Renal pelvis (tissue), 12 donors: Measurements from ENCODE around the gene RPL35. TPM values are rescaled to one million over a fixed set of nuclear protein-coding genes. Genes with fewer than 3 reads are reported as not detected.

Experiments
- DNase-seq: peaks from one replicate; pipeline ENCODE4 v3.0.0-alpha.2; 2013
- long read RNA-seq, 16 experiments: transcript quantifications; one replicate each; lab custom pipeline, GENCODE V29; 2026
- polyA plus RNA-seq, 3 donors: library from polyadenylated mRNA; unstranded; fragments of 120-200 nt; gene quantifications; one replicate each; pipeline ENCODE4 v1.2.1, GENCODE V29; 2013; ENCODE audit not compliant: insufficient read length in 3 of 3

Gene RPL35
- 1,000 to 10,000 TPM in 2 of 3 donors, 100 to 1,000 TPM in 1; 745 to 1,130 (median 1,078) TPM for polyA plus RNA-seq
- long read RNA-seq, donor 1, transcript RPL35-203 (3 exons, 785 nt), result minor isoform, 391 of 1,609 reads
- long read RNA-seq, donor 1, transcript RPL35-201 (4 exons, 455 nt), result major isoform, 1,110 of 1,609 reads
- long read RNA-seq, donor 1, transcript RPL35-205 (2 exons, 649 nt), result minor isoform, 71 of 1,609 reads
- long read RNA-seq, donor 1, partial matches to known transcripts, result 37 of 1,609 reads
- long read RNA-seq, donor 1, other reads (novel, unspliced or antisense), result 0 of 1,609 reads
- long read RNA-seq, donor 2, transcript RPL35-203 (3 exons, 785 nt), result minor isoform, 466 of 1,790 reads
- long read RNA-seq, donor 2, transcript RPL35-201 (4 exons, 455 nt), result major isoform, 1,182 of 1,790 reads
- long read RNA-seq, donor 2, transcript RPL35-205 (2 exons, 649 nt), result minor isoform, 85 of 1,790 reads
- long read RNA-seq, donor 2, partial matches to known transcripts, result 51 of 1,790 reads
- long read RNA-seq, donor 2, other reads (novel, unspliced or antisense), result 5 of 1,790 reads
- long read RNA-seq, donor 3, transcript RPL35-201 (4 exons, 455 nt), result major isoform, 975 of 1,475 reads
- long read RNA-seq, donor 3, transcript RPL35-203 (3 exons, 785 nt), result minor isoform, 377 of 1,475 reads
- long read RNA-seq, donor 3, transcript RPL35-205 (2 exons, 649 nt), result minor isoform, 52 of 1,475 reads
- long read RNA-seq, donor 3, partial matches to known transcripts, result 71 of 1,475 reads
- long read RNA-seq, donor 3, other reads (novel, unspliced or antisense), result 0 of 1,475 reads
- long read RNA-seq, donor 4, transcript RPL35-205 (2 exons, 649 nt), result minor isoform, 83 of 2,212 reads
- long read RNA-seq, donor 4, transcript RPL35-203 (3 exons, 785 nt), result minor isoform, 543 of 2,212 reads
- long read RNA-seq, donor 4, transcript RPL35-201 (4 exons, 455 nt), result major isoform, 1,494 of 2,212 reads
- long read RNA-seq, donor 4, partial matches to known transcripts, result 76 of 2,212 reads
- long read RNA-seq, donor 4, other reads (novel, unspliced or antisense), result 15 of 2,212 reads
- long read RNA-seq, donor 5, transcript RPL35-203 (3 exons, 785 nt), result minor isoform, 188 of 960 reads
- long read RNA-seq, donor 5, transcript RPL35-205 (2 exons, 649 nt), result minor isoform, 17 of 960 reads
- long read RNA-seq, donor 5, transcript RPL35-201 (4 exons, 455 nt), result major isoform, 703 of 960 reads
- long read RNA-seq, donor 5, partial matches to known transcripts, result 47 of 960 reads
- long read RNA-seq, donor 5, other reads (novel, unspliced or antisense), result 5 of 960 reads
- long read RNA-seq, donor 6, transcript RPL35-203 (3 exons, 785 nt), result minor isoform, 356 of 1,269 reads
- long read RNA-seq, donor 6, transcript RPL35-201 (4 exons, 455 nt), result major isoform, 835 of 1,269 reads
- long read RNA-seq, donor 6, transcript RPL35-205 (2 exons, 649 nt), result minor isoform, 28 of 1,269 reads
- long read RNA-seq, donor 6, partial matches to known transcripts, result 49 of 1,269 reads
- long read RNA-seq, donor 6, other reads (novel, unspliced or antisense), result 0 of 1,269 reads
- long read RNA-seq, donor 7, transcript RPL35-205 (2 exons, 649 nt), result minor isoform, 26 of 1,709 reads
- long read RNA-seq, donor 7, transcript RPL35-203 (3 exons, 785 nt), result minor isoform, 412 of 1,709 reads
- long read RNA-seq, donor 7, transcript RPL35-201 (4 exons, 455 nt), result major isoform, 1,172 of 1,709 reads
- long read RNA-seq, donor 7, partial matches to known transcripts, result 99 of 1,709 reads
- long read RNA-seq, donor 7, other reads (novel, unspliced or antisense), result 0 of 1,709 reads
- long read RNA-seq, donor 8, transcript RPL35-201 (4 exons, 455 nt), result major isoform, 427 of 659 reads
- long read RNA-seq, donor 8, transcript RPL35-205 (2 exons, 649 nt), result minor isoform, 27 of 659 reads
- long read RNA-seq, donor 8, transcript RPL35-203 (3 exons, 785 nt), result minor isoform, 173 of 659 reads
- long read RNA-seq, donor 8, partial matches to known transcripts, result 32 of 659 reads
- long read RNA-seq, donor 8, other reads (novel, unspliced or antisense), result 0 of 659 reads
- long read RNA-seq, donor 9, transcript RPL35-205 (2 exons, 649 nt), result minor isoform, 101 of 2,073 reads
- long read RNA-seq, donor 9, transcript RPL35-201 (4 exons, 455 nt), result major isoform, 1,347 of 2,073 reads
- long read RNA-seq, donor 9, transcript RPL35-203 (3 exons, 785 nt), result minor isoform, 516 of 2,073 reads
- long read RNA-seq, donor 9, partial matches to known transcripts, result 95 of 2,073 reads
- long read RNA-seq, donor 9, other reads (novel, unspliced or antisense), result 13 of 2,073 reads
- long read RNA-seq, donor 10, transcript RPL35-201 (4 exons, 455 nt), result major isoform, 926 of 1,493 reads
- long read RNA-seq, donor 10, transcript RPL35-205 (2 exons, 649 nt), result minor isoform, 59 of 1,493 reads
- long read RNA-seq, donor 10, transcript RPL35-203 (3 exons, 785 nt), result minor isoform, 353 of 1,493 reads
- long read RNA-seq, donor 10, partial matches to known transcripts, result 94 of 1,493 reads
- long read RNA-seq, donor 10, other reads (novel, unspliced or antisense), result 61 of 1,493 reads
- long read RNA-seq, donor 11, transcript RPL35-201 (4 exons, 455 nt), result major isoform, 705 of 983 reads
- long read RNA-seq, donor 11, transcript RPL35-205 (2 exons, 649 nt), result minor isoform, 16 of 983 reads
- long read RNA-seq, donor 11, transcript RPL35-203 (3 exons, 785 nt), result minor isoform, 201 of 983 reads
- long read RNA-seq, donor 11, partial matches to known transcripts, result 61 of 983 reads
- long read RNA-seq, donor 11, other reads (novel, unspliced or antisense), result 0 of 983 reads
- long read RNA-seq, donor 12, transcript RPL35-203 (3 exons, 785 nt), result minor isoform, 427 of 2,106 reads
- long read RNA-seq, donor 12, transcript RPL35-205 (2 exons, 649 nt), result minor isoform, 44 of 2,106 reads
- long read RNA-seq, donor 12, transcript RPL35-201 (4 exons, 455 nt), result major isoform, 1,445 of 2,106 reads
- long read RNA-seq, donor 12, partial matches to known transcripts, result 182 of 2,106 reads
- long read RNA-seq, donor 12, other reads (novel, unspliced or antisense), result 8 of 2,106 reads
- long read RNA-seq, donor 13, transcript RPL35-201 (4 exons, 455 nt), result major isoform, 726 of 1,042 reads
- long read RNA-seq, donor 13, transcript RPL35-203 (3 exons, 785 nt), result minor isoform, 242 of 1,042 reads
- long read RNA-seq, donor 13, transcript RPL35-205 (2 exons, 649 nt), result minor isoform, 21 of 1,042 reads
- long read RNA-seq, donor 13, partial matches to known transcripts, result 53 of 1,042 reads
- long read RNA-seq, donor 13, other reads (novel, unspliced or antisense), result 0 of 1,042 reads
- long read RNA-seq, donor 14, result 0 reads
- long read RNA-seq, donor 15, transcript RPL35-205 (2 exons, 649 nt), result minor isoform, 50 of 1,973 reads
- long read RNA-seq, donor 15, transcript RPL35-201 (4 exons, 455 nt), result major isoform, 1,331 of 1,973 reads
- long read RNA-seq, donor 15, transcript RPL35-203 (3 exons, 785 nt), result minor isoform, 516 of 1,973 reads
- long read RNA-seq, donor 15, partial matches to known transcripts, result 59 of 1,973 reads
- long read RNA-seq, donor 15, other reads (novel, unspliced or antisense), result 16 of 1,973 reads
- long read RNA-seq, donor 16, transcript RPL35-203 (3 exons, 785 nt), result minor isoform, 492 of 1,975 reads
- long read RNA-seq, donor 16, transcript RPL35-205 (2 exons, 649 nt), result minor isoform, 90 of 1,975 reads
- long read RNA-seq, donor 16, transcript RPL35-201 (4 exons, 455 nt), result major isoform, 1,288 of 1,975 reads
- long read RNA-seq, donor 16, partial matches to known transcripts, result 105 of 1,975 reads
- long read RNA-seq, donor 16, other reads (novel, unspliced or antisense), result 0 of 1,975 reads

DNA sequence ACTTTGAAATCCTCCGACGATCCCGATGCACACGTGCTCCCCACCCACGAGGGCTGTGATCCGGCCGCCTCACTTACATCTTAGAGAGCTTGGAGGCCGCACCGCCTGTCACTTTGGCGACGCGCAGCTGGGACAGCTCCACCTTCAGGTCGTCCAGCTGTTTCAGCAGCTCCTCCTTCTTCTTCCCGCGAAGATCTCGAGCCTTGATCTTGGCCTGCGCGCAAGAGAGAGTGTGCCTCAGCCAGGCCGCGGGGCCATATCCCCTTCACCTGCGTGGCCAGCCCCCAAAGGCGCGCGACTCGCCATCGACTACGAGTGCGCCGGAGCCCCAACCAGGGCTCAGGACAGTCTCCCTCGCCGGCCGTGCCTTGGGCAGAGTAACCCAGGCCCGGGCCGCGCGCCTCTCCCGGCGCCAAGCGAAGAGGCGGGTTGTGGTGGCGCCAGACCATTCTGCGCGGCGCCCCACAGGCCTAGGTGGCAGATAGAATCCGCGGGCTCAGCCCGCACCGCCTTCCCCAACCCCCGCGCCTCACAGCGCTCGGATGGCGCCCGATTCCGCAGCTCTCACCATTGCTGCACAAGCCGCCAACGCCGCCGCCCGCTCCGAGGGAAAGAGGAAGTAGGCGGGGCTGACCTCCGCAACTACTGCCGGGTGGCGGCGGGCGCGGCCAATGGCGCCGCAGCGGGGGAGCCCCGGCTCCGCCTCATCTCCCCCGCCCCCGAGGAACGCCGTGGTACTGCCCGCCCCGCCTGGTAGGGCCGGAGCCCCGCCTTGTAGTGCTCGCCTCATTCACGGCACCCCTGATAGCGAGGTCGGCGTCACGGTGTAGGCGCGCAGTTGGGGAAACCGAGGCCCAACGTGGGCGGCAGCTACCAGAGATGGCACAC lies at the start of gene RPL35, which contains the start of gene ARPC5L:
TSS of gene RPL35 (minus strand) at position 616 of the 888 bp plus-strand sequence. CDS start at position 571, 45 bp downstream.
TSS of gene ARPC5L (plus strand) at position 789 of the 888 bp plus-strand sequence. CDS start 7,161 bp downstream, outside the sequence.
- DNase-seq, result peak; percentile 94

DNA sequence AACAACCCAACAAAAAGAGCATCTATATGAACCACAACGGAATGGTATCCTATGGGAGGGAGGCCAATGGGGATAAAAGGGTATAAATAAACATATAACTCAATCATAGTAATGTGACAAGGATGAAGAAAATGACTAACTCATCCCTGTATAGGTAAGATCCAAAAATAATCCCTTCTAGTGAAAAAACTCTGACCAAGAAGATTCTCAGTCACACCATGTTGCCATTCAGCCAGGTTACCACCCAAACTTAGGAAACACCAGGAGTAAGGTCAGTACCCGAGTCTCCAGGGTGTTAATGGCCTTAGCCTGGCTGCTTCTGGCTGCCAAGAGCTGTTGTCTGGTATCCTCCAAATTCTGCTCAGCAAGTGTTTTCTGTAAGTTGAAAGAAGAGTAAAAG lies 46.3 kb upstream of the RPL35 start:
- no peak for DNase-seq

DNA sequence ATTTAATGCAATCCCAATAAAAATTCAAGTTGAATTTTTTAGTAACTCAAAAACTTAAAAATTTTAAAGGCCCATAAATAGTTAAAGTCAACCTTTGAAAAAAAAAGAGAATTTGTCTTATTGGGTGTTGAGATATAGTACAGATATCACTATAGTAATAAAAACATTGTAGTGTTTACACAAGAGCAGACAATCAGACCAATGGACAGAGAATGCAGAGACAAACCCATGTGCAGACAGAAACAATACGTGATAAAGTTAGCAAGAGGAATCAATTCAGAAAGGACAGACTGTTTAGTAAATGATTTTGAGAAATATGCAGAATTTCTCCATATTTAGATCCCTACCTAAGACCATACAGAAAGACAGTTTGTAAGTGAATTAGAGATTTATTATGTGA lies 45.2 kb upstream of the RPL35 start:
- DNase-seq, result no peak

DNA sequence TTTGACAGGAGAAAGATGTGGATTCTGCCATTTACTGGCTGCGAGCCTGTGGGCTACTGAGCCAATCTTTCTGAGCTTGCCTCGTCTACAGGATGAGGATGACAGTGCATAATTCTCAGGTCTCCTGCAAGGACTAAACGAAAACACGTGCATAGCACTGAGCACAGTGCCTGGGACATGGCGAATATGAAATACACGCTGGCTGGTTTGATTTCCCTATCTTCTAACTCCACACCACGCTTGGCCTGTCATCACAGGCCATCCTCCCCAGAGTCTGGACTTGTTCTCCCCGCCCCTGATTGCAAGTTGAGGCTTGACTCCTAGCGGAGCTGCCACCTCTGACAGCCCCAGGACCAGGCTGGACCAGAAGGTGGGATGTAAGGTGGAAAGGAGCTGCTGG lies 38.1 kb upstream of the RPL35 start:
- DNase-seq, result no peak

DNA sequence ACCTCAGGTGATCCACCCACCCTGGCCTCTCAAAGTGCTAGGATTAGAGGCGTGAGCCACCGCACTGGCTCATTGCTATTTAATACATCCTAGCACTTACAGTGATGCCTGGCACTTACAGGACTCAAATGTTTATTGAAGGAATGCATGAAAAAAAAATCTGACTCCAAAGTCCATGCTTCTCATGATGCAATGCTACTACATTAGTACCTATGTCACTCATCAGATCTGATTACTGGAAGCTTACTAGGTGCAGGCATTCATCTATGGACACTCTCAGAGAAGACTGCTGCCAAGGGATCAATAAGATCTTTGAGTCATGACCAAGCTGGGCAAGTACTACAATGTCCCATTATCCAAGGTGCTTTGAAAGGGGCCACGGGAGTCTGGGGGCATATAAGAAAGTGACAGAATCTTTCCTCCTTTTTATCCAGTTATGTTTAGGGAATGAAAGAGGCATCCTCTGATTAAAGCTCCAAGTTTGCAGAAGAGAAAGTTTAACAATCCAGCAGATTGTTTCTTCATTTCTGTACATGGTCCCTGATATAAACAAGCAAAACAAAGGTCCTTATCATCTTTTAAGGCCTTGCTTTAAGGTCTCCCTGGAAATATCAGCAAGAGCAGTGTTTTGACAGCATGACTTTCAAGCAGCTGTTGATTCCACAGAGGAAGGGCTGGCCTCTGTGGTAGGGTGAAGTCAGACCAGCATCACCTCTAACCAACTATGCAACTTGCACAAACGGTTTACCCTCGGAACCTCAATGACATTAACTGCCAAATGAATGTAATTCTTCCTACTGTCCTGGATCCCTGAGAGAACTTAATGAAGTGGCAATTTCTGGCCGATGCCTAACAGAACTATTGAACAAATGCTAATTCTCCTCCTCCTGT lies 36.1 kb upstream of the RPL35 start:
- no peak for DNase-seq

DNA sequence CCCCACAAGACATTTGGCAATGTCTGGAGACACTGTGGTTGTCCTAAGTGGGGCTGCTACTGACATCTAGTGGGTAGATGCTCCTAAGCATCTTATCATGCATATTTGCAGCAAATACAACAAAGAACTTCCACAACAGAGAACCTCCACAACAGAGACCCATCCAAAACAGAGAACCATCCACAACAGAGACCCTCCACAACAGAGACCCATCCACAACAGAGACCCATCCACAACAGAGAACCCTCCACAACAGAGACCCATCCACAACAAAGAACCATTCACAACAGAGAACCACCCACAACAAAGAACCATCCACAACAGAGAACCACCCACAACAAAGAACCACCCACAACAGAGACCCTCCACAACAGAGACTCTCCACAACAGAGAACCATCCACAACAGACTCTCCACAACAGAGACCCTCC lies 33.0 kb upstream of the RPL35 start:
- no peak for DNase-seq

DNA sequence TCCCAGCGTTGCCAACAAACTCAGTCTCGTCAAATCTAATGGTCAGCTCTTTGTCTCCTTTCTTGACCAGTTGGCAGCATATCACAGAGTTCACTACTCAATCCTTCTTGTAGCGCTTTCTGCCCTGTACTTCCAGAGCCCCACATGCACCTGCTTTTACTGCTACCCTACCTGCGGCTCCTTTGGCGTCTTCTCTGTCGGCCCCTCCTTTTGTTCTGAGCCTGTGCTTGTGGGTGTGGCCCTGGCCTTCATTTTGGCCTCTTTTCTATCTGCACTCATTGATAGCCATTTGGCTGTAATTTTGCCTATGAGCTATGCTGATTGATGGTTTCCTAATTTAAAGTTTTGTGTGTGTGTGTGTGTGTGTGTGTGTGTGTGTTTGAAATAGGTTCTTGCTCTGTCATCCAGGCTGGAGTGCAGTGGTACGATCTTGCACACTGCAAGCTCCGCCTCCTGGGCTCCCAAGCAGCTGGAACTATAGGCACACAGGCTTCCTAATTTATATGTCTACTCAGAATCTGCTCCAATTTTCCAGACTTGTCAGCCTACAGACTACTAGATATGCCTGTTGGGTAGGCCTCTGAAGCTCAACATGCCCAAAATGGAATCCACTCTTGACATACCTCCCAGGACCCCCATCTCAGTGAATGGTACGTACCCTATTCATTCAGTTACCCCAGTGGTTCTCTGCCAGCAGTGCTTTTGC lies 32.4 kb upstream of the RPL35 start:
- DNase-seq, result no peak

DNA sequence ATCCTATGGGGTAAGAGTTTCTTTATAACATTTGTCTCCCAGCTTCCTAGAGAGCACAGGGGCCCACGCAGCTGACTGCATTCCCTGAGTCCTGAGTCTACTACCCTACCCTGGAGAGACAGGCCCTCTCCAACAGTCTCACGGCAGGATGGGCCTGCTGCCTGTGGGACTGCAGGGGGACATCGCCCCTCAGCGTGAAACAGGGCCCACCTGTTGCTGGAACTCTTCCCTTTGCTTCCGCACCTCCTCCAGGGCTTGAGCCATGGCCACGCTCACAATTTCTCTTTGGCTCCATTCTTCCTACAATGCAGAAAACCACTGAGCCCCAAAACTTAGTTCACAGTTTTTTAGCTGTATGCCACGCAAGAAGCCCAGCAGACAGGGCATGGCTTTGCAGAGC lies 28.4 kb upstream of the RPL35 start:
- DNase-seq, result no peak

DNA sequence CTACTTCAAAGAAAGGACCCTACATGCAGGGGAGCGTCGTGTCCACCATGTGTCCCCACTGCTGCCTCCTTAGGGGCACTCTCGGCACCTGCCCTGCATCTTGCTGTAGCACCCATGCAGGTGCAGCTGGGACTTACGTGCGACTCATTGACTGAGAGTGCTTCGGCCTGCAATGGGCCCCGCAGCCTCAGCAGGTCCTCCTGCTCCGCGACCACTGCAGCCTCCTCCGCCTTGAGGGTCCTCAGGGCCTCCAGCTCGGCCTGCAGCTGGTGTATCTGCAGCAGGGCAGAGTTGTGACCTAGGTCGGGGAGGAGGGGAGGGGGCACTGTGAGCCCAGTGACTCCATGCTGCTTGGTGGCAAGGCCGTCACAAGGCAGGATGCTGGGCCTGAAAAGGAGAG lies 27.2 kb upstream of the RPL35 start:
- no peak for DNase-seq

DNA sequence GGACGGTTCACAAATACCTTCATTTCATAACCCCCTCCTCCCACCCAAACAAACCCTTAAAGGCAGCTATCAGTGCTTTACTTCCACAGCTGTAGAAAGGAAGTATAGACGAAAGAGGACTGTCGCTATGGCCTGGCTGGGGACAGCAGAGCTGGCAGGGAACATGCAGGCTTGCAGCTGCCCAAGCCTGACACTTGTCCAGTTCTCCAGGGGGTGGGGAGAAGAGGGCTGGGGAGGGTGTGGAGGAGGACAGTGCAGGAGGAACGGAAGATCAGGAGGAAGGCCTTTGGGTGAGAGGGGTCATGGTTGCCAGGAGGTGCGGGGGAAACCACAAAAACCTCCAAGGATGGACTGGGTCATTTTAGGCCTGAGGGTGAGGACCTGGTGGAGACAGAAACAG lies 26.1 kb upstream of the RPL35 start:
- DNase-seq, result no peak

DNA sequence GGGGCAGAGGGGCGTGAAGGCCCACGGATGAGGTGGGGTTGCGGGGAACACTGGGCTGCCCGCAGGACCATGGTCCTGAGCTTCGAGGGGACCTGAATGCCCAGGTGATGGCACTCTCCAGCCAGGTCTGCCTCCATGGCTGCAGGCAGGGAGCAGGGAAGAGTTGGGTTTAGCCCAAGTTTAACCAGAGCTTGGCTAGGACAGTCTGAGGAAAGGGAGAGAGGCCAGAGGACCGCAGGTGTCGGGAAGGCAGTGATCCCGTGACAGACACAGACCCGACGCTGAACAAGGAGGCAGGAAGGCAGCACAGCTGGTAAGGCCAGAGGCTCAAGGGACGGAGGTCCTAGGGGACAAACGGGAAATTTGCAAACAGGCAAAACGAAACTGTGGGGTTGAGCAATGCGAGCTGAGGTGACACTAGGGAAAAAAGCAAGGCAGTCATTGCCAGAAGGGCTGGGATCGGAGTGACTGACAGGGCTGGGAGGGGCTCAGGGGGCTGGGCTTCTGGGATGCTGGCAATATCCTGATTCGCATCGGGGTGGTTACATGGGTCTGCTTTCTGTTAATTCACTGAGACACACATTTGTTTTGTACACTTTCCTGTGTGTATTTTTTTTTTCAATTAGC lies 25.2 kb upstream of the RPL35 start:
- DNase-seq, result no peak

DNA sequence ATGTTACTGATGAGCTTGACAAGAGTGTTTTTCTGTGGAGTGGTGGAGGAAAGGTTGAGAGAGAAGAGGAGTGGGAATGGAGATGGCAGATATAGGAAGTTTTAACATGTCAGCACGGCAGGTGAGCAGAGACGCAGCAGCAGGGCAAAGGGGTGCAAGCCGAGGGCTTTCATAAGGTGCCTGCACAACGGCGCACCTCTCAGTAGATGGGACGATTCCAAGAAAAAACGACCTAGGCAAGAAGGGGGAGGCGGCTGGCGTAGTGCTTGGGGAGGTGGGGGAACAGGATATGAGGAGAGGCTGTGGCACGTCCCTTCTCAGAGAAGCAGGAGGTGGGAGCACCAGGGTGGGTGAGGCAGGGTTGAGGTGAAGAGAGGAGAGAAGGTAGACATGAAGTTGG lies 24.7 kb upstream of the RPL35 start:
- DNase-seq, result no peak

DNA sequence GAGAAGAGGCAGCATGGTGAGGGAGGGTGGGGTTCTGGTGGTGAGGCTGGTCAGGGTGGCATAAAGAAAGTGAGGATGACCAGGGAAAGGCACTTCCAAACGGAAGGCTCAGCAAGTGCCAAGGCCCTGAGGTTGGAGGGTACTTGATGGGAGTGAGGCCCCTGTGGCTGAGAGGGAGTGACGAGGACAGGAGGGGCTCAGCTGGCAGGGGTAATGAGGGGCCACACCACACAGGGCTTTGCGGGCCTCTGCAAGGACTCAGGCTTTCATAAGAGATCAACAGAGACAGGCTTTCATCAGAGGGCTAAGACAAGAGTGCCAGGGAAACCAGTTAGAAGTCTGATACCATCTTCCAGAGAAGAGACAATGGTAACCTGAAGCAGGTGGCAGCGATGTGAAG lies 23.8 kb upstream of the RPL35 start:
- no peak for DNase-seq
